ENCODE results near the gene GTF2I. TPM values are rescaled to one million over a fixed set of nuclear protein-coding genes. Genes with fewer than 3 reads are reported as not detected.

The GTF2I gene
- total RNA-seq, 1 donor from 2014 or later: 124 TPM

- DNase-seq (ENCODE audit: extremely low spot score in 2 of 2): no peak
- H3K9me3 ChIP-seq: peaks cover 4% of the 10 kb centered on the region
- no peaks in the 10 kb centered on the region for H3K4me1 ChIP-seq
- no peak overlapping the region for H3K4me3 ChIP-seq
- no peak for TF ChIP-seq POLR2A (IDR thresholded peaks at IDR 0.05)
- TF ChIP-seq POLR2AphosphoS5 (IDR thresholded peaks at IDR 0.05; ENCODE audit: insufficient read depth in 1 of 2, low read depth in 1 of 2): no peak
- TF ChIP-seq CTCF (IDR thresholded peaks at IDR 0.05): no peak
- H3K27me3 ChIP-seq: no peaks in the 10 kb centered on the region
- no peak overlapping the region for H3K27ac ChIP-seq
- intact Hi-C loops (cut with DNase I): no loop called here
- peaks cover 0 to 57% of the 10 kb centered on the region in 2 donors for H3K36me3 ChIP-seq
Observed at GRCh38 chr7:74708569-74709275, 51.2 kb downstream of the GTF2I start.

DNA sequence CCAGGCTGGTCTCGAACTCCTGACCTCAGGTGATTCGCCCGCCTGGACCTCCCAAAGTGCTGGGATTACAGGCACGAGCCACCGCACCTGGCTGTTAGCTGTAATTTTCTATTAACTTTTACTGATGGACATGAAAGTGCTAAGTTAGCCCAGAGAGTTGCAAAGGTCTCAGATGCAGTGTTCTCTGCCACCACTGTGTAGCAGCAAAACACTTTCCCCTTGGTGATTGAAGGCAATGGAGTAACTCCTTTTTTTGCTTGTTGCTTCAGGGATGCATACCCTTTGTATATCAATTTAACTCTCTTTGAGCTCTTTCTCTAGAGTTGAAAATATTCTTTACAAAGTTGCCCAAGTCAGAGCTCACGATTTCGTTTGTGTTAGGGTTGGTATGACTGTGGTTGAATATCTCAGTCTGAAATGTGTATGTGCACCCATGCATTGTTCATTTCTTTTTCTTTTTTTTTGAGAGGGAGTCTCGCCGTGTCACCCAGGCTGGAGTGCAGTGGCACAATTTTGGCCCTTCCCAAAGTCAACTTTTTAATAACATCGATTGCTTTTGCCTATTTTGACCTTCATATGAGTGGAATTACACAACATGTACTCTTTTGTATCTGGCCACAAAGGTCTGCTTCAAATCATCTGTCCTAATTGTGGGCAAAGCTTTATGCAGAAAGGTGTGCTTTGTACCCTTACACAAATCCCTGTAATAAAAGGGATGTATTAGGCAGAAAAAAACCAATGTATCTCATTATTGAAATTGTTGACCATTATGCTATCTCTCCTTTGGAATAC is 52.6 kb downstream of the GTF2I start:
- H3K36me3 ChIP-seq: peaks cover 0 to 61% of the 10 kb centered on the region in 2 donors
- intact Hi-C loops (cut with DNase I): no loop called here

DNA sequence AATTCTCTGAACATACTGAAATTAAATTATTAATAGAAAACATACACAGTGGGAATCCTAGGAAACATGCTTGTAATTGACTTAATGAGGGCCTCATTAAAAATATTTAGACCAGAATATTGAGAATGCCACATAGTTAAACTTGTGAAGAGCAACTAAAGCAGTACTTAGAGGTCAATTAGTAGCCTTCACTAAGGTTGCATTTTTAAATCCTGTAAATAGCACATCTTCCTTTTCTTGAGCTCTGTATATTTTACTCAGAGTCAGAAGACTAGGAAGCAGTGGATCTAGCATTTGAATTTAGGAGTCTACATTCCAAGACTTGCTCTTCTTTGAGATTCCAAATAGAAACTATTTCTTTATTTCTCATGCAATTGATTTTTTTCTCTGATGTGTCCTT is 56.0 kb downstream of the GTF2I start:
- DNase-seq (ENCODE audit: extremely low spot score in 2 of 2): no peak
- Histone ChIP-seq H3K36me3 (peaks cover 0 to 54% of the 10 kb centered on the region in 2 donors), H3K4me1 (no peaks in the 10 kb centered on the region), H3K9me3 (peaks cover 7% of the 10 kb centered on the region), H3K4me3 (no peak overlapping the region), H3K27ac (no peak overlapping the region), H3K27me3 (no peaks in the 10 kb centered on the region)
- TF ChIP-seq POLR2A (IDR thresholded peaks at IDR 0.05) (no peak), CTCF (IDR thresholded peaks at IDR 0.05) (no peak), POLR2AphosphoS5 (IDR thresholded peaks at IDR 0.05; ENCODE audit: insufficient read depth in 1 of 2, low read depth in 1 of 2) (no peak)
- intact Hi-C loops (cut with DNase I): no loop called here

More for the DNA sequence above, 52.6 kb downstream of the GTF2I start:
- no peak for TF ChIP-seq POLR2AphosphoS5 (IDR thresholded peaks at IDR 0.05; ENCODE audit: insufficient read depth in 1 of 2, low read depth in 1 of 2)
- Histone ChIP-seq H3K4me3 (no peak overlapping the region), H3K27me3 (no peaks in the 10 kb centered on the region), H3K4me1 (no peaks in the 10 kb centered on the region), H3K27ac (no peak overlapping the region), H3K9me3 (peaks cover 7% of the 10 kb centered on the region)
- no peak for DNase-seq (ENCODE audit: extremely low spot score in 2 of 2)

DNA sequence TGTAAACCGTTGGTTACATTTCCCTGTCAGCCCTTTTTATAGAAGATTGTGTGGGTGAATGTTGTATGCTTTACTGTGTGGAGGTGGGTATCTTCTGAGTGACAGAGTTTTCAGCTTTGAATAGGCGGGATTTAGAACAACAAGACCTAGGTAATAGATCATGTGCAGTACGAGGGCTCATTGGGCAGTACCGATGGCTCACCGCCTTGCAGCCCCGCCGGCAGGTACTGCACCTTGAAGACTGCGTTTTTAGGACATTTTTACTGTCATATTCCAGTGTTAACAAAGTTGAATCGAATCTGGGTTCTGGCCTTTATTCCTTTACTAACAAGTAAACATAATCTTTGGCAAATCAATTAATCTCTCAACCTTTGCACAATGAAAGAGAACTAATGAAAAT is 60.4 kb downstream of the GTF2I start:
- Histone ChIP-seq H3K27me3 (no peaks in the 10 kb centered on the region), H3K27ac (no peak overlapping the region), H3K9me3 (peaks cover 7% of the 10 kb centered on the region), H3K4me1 (no peaks in the 10 kb centered on the region), H3K36me3 (peaks cover 0 to 76% of the 10 kb centered on the region in 2 donors), H3K4me3 (no peak overlapping the region)
- intact Hi-C loops (cut with DNase I): no loop called here
- no peak for DNase-seq (ENCODE audit: extremely low spot score in 2 of 2)
- TF ChIP-seq CTCF (IDR thresholded peaks at IDR 0.05): no peak
- TF ChIP-seq POLR2A (IDR thresholded peaks at IDR 0.05): no peak
- no peak for TF ChIP-seq POLR2AphosphoS5 (IDR thresholded peaks at IDR 0.05; ENCODE audit: insufficient read depth in 1 of 2, low read depth in 1 of 2)

DNA sequence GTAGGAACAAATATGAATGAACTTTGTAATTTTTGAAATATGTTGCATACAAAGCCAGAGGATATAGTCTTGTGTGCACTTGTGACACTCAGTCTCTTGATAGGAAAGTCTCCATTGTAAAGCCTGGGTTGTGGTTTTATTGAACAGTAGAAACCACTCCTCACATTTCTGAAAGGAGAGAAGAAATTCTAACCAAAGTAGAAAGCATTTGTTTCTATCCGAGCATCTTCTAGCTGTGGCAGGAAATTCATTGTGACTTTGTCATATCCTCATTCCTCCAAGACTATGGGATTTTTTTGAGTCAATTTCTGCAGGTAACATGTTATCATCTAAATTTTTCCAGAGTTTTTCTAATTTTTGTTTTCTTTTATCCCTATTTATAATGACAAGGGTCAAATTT is 60.8 kb downstream of the GTF2I start:
- no peak for DNase-seq (ENCODE audit: extremely low spot score in 2 of 2)
- Histone ChIP-seq H3K4me1 (no peaks in the 10 kb centered on the region), H3K36me3 (peaks cover 0 to 72% of the 10 kb centered on the region in 2 donors), H3K27me3 (no peaks in the 10 kb centered on the region), H3K4me3 (no peak overlapping the region), H3K27ac (no peak overlapping the region), H3K9me3 (peaks cover 7% of the 10 kb centered on the region)
- TF ChIP-seq POLR2AphosphoS5 (IDR thresholded peaks at IDR 0.05; ENCODE audit: insufficient read depth in 1 of 2, low read depth in 1 of 2): no peak
- TF ChIP-seq CTCF (IDR thresholded peaks at IDR 0.05): no peak
- TF ChIP-seq POLR2A (IDR thresholded peaks at IDR 0.05): no peak
- intact Hi-C loops (cut with DNase I): no loop called here

Data from vagina (tissue), 2 donors.